NOMO-1 treated with dmso at 0.1 percent for 144 hours (cell line): ENCODE data around the gene TM4SF4.

ENCODE experiments used
- DNase-seq: peaks from one replicate; lab custom pipeline; 2025; ENCODE audit not compliant: unreplicated experiment; lab: John Stamatoyannopoulos, UW

Gene TM4SF4

GRCh38 chr3:149454746-149455145 lies 19.8 kb upstream of the TM4SF4 start:
- no peak for DNase-seq

- DNase-seq: no peak
These were observed 19.1 kb upstream of the TM4SF4 start for GRCh38 chr3:149455366-149455765.

GRCh38 chr3:149455989-149456388 lies 18.5 kb upstream of the TM4SF4 start:
- DNase-seq: no peak

GRCh38 chr3:149459491-149460059 lies 14.9 kb upstream of the TM4SF4 start:
- DNase-seq: no peak

- DNase-seq: no peak
These were observed 14.4 kb upstream of the TM4SF4 start for GRCh38 chr3:149460117-149460516.

GRCh38 chr3:149462051-149462450 lies 12.4 kb upstream of the TM4SF4 start:
- DNase-seq: no peak

- no peak for DNase-seq
These were observed 11.9 kb upstream of the TM4SF4 start for GRCh38 chr3:149462581-149463011.

GRCh38 chr3:149463921-149464320 lies 10.6 kb upstream of the TM4SF4 start:
- DNase-seq: no peak

- DNase-seq: no peak
These were observed 9.8 kb upstream of the TM4SF4 start for GRCh38 chr3:149464542-149465328.

GRCh38 chr3:149465351-149465883 lies 9.1 kb upstream of the TM4SF4 start:
- no peak for DNase-seq

GRCh38 chr3:149466192-149466591 lies 8.3 kb upstream of the TM4SF4 start:
- no peak for DNase-seq

- no peak for DNase-seq
These were observed 5.8 kb upstream of the TM4SF4 start for GRCh38 chr3:149468504-149469212.

- no peak for DNase-seq
These were observed 4.1 kb upstream of the TM4SF4 start for GRCh38 chr3:149470381-149470780.

GRCh38 chr3:149472030-149472797 lies 2.3 kb upstream of the TM4SF4 start:
- DNase-seq: no peak

- peak; percentile 76 for DNase-seq
These were observed 894 bp upstream of the TM4SF4 start for GRCh38 chr3:149473357-149474249.

- no peak for DNase-seq
These were observed 1.1 kb downstream of the TM4SF4 start for GRCh38 chr3:149475451-149476060.

- no peak for DNase-seq
These were observed 1.7 kb downstream of the TM4SF4 start for GRCh38 chr3:149476225-149476624.

- DNase-seq: no peak
These were observed 5.3 kb downstream of the TM4SF4 start for GRCh38 chr3:149479621-149480325.
